ENCODE data around the gene SLC35G3. TPM values are rescaled to one million over a fixed set of nuclear protein-coding genes. Genes with fewer than 3 reads are reported as not detected.
A peak's percentile ranks its signal among the peaks of the same experiment; 100 is the strongest.
"Not testable (repeated sequence)": the region's sequence is repeated elsewhere in the genome, so short reads cannot be mapped to it uniquely, and the experiment has no call there.

Gene SLC35G3
- total RNA-seq, 4 donors from 2014 or later: not detected

DNA sequence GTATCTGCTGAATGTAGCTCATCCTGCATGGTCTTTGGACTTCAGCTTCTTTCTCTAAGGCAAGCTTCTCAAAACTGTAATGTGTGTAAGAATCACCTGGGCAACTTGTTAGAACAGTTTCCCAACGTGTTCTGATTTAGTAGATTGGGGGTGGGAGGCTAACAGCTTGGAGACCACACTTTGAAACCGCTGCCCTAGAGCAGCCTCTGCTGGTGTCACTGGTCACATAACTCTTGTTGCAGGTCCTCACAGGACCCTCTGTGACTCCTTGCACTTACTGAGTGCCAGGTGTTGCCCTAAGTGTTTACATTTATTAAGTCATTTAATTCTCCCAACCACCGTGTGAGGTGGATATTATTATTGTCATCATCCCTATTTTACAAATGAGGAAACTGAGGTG is 9.9 kb downstream of the SLC35G3 start:
- TF ChIP-seq, protein P1, sequence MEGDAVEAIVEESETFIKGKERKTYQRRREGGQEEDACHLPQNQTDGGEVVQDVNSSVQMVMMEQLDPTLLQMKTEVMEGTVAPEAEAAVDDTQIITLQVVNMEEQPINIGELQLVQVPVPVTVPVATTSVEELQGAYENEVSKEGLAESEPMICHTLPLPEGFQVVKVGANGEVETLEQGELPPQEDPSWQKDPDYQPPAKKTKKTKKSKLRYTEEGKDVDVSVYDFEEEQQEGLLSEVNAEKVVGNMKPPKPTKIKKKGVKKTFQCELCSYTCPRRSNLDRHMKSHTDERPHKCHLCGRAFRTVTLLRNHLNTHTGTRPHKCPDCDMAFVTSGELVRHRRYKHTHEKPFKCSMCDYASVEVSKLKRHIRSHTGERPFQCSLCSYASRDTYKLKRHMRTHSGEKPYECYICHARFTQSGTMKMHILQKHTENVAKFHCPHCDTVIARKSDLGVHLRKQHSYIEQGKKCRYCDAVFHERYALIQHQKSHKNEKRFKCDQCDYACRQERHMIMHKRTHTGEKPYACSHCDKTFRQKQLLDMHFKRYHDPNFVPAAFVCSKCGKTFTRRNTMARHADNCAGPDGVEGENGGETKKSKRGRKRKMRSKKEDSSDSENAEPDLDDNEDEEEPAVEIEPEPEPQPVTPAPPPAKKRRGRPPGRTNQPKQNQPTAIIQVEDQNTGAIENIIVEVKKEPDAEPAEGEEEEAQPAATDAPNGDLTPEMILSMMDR (IDR thresholded peaks at IDR 0.05): no peak
- no peak for TF ChIP-seq POLR2A (IDR thresholded peaks at IDR 0.05)
- intact Hi-C loops (cut with DNase I; ENCODE audit: low total_unique reads): no loop called here
- no peak overlapping the region for H3K4me3 ChIP-seq (ENCODE audit: low read depth, poor library complexity, severe bottlenecking)
- no peak for DNase-seq (ENCODE audit: low spot score in 2 of 2)
- WGBS, 2 donors: 41 to 49% methylated on average over 3 of the region's 3 CpGs

DNA sequence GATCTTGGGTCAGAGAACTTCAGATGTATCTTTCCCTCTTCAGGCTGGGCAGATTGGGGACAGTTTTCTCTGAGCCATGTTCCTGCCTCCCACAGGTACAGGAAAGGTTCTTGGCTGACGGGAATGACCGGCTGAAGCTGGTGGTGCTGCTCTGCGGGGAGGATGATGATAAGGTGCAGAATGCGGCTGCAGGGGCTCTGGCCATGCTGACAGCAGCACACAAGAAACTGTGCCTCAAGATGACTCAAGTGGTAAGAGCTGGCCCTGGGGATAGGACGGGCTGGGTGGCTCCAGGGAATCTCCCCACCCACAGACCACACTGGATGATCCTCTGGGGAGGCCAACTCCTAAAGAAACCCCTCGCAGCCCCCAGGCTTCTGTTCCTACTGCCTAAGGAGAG is 10.9 kb downstream of the SLC35G3 start:
- whole genome bisulfite sequencing, 2 donors: 60 to 72% methylated on average over 6 of the region's 6 CpGs
- no peak overlapping the region for H3K4me3 ChIP-seq (ENCODE audit: low read depth, poor library complexity, severe bottlenecking)
- intact Hi-C loops (cut with DNase I; ENCODE audit: low total_unique reads): no loop called here
- no peak for DNase-seq (ENCODE audit: low spot score in 2 of 2)
- no peak for TF ChIP-seq POLR2A (IDR thresholded peaks at IDR 0.05)
- TF ChIP-seq, protein P1 (IDR thresholded peaks at IDR 0.05): no peak

DNA sequence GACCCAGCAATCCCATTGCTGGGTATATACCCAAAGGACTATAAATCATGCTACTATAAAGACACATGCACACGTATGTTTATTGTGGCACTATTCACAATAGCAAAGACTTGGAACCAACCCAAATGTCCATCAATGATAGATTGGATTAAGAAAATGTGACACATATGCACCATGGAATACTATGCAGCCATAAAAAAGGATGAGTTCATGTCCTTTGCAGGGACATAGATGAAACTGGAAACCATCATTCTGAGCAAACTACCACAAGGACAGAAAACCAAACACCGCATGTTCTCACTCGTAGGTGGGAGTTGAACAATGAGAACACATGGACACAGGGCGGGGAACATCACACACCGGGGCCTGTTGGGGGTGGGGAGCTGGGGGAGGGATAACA is 14.8 kb downstream of the SLC35G3 start:
- H3K4me3 ChIP-seq (ENCODE audit: low read depth, poor library complexity, severe bottlenecking); DNase-seq (ENCODE audit: low spot score in 2 of 2): not testable (repeated sequence)
- WGBS, 2 donors: 92 to 97% methylated on average over 5 of the region's 5 CpGs
- intact Hi-C loops (cut with DNase I; ENCODE audit: low total_unique reads): loop anchor here (10.0 kb wide), 2 partner anchors 135 to 355 kb away; partner anchors contain the start of gene SLFN12L

DNA sequence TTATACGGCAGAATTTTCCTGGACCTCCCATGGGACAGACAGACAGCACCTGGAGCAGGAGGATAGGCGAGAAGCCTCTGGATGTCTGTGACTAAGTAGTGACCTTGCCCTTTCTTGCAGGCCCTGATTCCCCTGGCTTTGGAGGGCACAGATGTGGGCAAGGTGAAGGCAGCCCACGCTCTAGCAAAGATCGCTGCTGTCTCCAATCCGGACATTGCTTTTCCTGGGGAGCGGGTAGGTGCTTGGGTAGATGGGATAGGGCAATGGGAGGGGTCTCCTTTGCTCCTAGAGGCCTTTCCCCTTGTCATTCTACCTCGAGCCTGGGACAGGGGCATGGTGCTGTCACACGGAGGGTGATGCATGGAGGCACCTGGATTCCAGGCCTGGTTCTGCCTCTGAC is 17.3 kb downstream of the SLC35G3 start:
- TF ChIP-seq POLR2A (IDR thresholded peaks at IDR 0.05): no peak
- TF ChIP-seq, protein P1 (IDR thresholded peaks at IDR 0.05): no peak
- H3K4me3 ChIP-seq (ENCODE audit: low read depth, poor library complexity, severe bottlenecking): no peak overlapping the region
- no peak for DNase-seq (ENCODE audit: low spot score in 2 of 2)
- intact Hi-C loops (cut with DNase I; ENCODE audit: low total_unique reads): loop anchor here (10.0 kb wide), 2 partner anchors 138 to 358 kb away; partner anchors contain the start of gene SLFN12L
- WGBS, 2 donors: 76 to 79% methylated on average over 8 of the region's 8 CpGs

DNA sequence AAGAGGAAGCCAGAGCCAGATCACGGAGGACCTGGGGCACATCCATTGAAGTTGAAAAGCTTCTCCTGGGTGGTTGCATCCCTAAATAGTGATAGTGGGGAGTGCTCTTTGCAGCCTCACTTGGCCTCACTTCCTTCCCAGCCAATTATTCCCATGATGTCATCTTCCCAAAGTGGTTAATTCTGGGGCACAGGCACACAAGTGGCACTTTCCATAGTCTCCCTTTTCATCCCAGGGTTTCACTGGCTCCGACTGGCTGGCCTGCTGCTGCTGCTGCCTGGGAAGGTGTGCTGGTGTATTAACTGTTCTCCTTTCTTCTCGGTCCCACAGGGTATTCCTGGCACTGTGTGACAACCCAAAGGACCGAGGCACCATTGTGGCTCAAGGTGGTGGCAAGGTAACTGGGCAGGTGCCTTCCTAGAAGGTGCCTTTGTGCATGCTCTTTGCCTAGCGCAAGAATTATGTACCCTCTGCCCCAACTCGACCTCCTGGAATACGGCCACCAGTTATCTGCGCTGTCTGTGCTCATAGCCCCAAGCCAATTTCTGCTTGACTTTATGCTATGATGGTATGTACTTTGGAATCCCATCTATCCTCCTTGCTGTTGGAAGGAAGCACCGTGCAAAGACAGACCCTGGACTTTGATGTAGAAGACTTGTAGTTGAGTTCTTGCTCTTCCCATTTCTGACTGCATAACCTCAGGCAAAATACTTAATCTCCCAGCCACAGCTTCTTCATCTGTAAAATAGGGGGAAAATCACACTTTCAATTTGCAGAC is 18.4 kb downstream of the SLC35G3 start:
- no peak overlapping the region for H3K4me3 ChIP-seq (ENCODE audit: low read depth, poor library complexity, severe bottlenecking)
- intact Hi-C loops (cut with DNase I; ENCODE audit: low total_unique reads): loop anchor here (10.0 kb wide), 2 partner anchors 139 to 359 kb away; partner anchors contain the start of gene SLFN12L
- DNase-seq (ENCODE audit: low spot score in 2 of 2): no peak
- TF ChIP-seq, protein P1 (IDR thresholded peaks at IDR 0.05): no peak
- TF ChIP-seq POLR2A (IDR thresholded peaks at IDR 0.05): no peak
- WGBS, 2 donors: 67 to 71% methylated on average over 9 of the region's 9 CpGs

DNA sequence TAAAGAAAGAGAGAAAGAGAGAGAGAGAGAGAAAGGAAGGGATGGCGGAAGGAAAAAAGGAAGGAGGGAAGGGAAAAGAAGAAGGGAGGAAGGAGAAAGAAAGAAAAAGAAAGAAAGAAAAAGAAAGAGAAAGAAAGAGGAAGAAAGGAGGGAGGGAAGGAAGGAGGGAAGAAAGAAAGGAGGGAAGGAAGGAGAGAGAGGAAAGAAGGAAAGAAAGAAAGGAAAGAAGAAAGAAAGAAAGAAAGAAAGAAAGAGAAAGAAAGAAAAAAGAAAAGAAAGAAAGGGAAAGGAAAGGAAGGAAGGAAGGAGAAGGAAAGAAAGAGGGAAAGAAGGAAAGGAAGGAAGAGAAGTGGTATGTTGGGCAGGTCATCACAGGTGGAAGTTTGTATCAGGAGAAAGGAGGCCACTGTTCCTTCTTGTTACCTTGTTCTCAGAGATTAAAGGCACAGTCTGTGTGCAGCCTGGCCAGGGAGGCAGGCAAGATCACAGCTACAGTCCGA is 19.3 kb downstream of the SLC35G3 start:
- no peak overlapping the region for H3K4me3 ChIP-seq (ENCODE audit: low read depth, poor library complexity, severe bottlenecking)
- no peak for TF ChIP-seq POLR2A (IDR thresholded peaks at IDR 0.05)
- TF ChIP-seq, protein P1 (IDR thresholded peaks at IDR 0.05): no peak
- DNase-seq (ENCODE audit: low spot score in 2 of 2): no peak
- 78 to 89% methylated on average over 2 of the region's 2 CpGs for WGBS, 2 donors
- intact Hi-C loops (cut with DNase I; ENCODE audit: low total_unique reads): loop anchor here (10.0 kb wide), 2 partner anchors 140 to 360 kb away; partner anchors contain the start of gene SLFN12L

DNA sequence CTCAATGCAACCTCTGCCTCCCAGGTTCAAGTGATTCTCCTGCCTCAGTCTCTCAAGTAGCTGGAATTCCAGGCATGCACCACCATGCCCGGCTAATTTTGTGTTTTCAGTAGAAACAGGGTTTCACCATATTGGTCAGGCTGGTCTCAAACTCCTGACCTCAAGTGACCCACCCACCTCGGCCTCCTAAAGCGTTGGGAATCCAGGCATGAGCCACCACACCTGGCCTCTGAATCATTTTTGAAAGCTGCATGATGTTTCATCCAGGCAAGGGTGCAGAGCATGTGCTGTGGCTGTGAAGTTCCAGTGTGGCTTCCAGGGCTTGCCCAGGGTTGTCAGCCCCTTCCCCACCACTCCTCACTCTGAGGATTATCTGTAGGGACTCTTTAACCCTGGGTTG is 21.9 kb downstream of the SLC35G3 start:
- WGBS, 2 donors: 80 to 87% methylated on average over 3 of the region's 3 CpGs
- intact Hi-C loops (cut with DNase I; ENCODE audit: low total_unique reads): loop anchor here (10.0 kb wide), 2 partner anchors 142 to 362 kb away; partner anchors contain the start of gene SLFN12L
- H3K4me3 ChIP-seq (ENCODE audit: low read depth, poor library complexity, severe bottlenecking): not testable (repeated sequence)
- DNase-seq (ENCODE audit: low spot score in 2 of 2): peak in 1 of 2 donors; percentile 56

Measured in lower leg skin (tissue), 4 donors.